K562 (cell line): ENCODE results near the gene POLD2. TPM values are rescaled to one million over a fixed set of nuclear protein-coding genes. Genes with fewer than 3 reads are reported as not detected.

Experiments
- ATAC-seq: fragments of 200-7000 bp; cut with Tn5 transposase; 3 replicates; pipeline ENCODE4 v1.9.1; 2020; ENCODE audit warnings: moderate library complexity
- BruUV-seq: library from RNA; stranded (reverse); fragments of 400-500 nt; replicated peaks from 2 replicates; lab custom pipeline; 2021; lab: Mats Ljungman, UMichigan
- CTCF ChIA-PET: fragments of 300-600 bp; formaldehyde crosslinking; extraction: SDS; loops from one replicate; lab custom pipeline; 2021; ENCODE audit warnings: low intra/inter-chr PET ratio; lab: Yijun Ruan, JAX
- POLR2A ChIA-PET: fragments of 300-600, 350-650 bp; sonication (Branson Sonifier 250); formaldehyde crosslinking; extraction: SDS; loops from one replicate; lab custom pipeline; 2021; ENCODE audit warnings: antibody characterized with exemption, inconsistent platforms; lab: Yijun Ruan, JAX
- DNase-seq, 4 experiments: peaks; one replicate each; pipeline versions ENCODE4 v3.0.0 to v3.0.0-alpha.2; 2011 to 2018; ENCODE audit warnings: low spot score in 3 of 4, mixed read lengths in 3 of 4; ENCODE audit errors: extremely low read depth in 1 of 4
- FAIRE-seq: peaks from 2 replicates; lab custom pipeline; 2011; peaks lifted over from hg19 to GRCh38; lab: Jason Lieb, UNC
- H2AFZ ChIP-seq: 2 replicates; pipeline ENCODE4 v1.6.0; 2011; ENCODE audit warnings: low read depth, low read length, control low read depth, inconsistent platforms
- H3K27ac ChIP-seq: fragments of 200-600 bp; 3 replicates; pipeline ENCODE4 v1.8.0; 2011; ENCODE audit warnings: low read depth, mild to moderate bottlenecking, control low read depth, inconsistent platforms, low read length, moderate library complexity, mixed read lengths; ENCODE audit errors: extremely low read depth
- H3K27me3 ChIP-seq, 2 experiments: fragments of 300-600 bp in 1 of 2; 2 replicates in 1 of 2; 3 replicates in 1 of 2; pipeline versions ENCODE4 v1.6.0 to v1.8.0; 2011; ENCODE audit warnings: inconsistent platforms in 2 of 2, low read length in 2 of 2, mild to moderate bottlenecking in 1 of 2, mixed read lengths in 1 of 2, moderate library complexity in 1 of 2; ENCODE audit not compliant: control insufficient read depth in 2 of 2, insufficient read depth in 2 of 2
- H3K36me3 ChIP-seq: fragments of 300-600 bp; 3 replicates; pipeline ENCODE4 v1.8.0; 2011; ENCODE audit warnings: mild to moderate bottlenecking, low read length, inconsistent platforms; ENCODE audit not compliant: control insufficient read depth, insufficient read depth
- H3K4me1 ChIP-seq, 2 experiments: fragments of 200-600 bp in 1 of 2; replicated peaks in 1 of 2; 2 replicates in 1 of 2; 3 replicates in 1 of 2; pipeline versions ENCODE4 v1.5.1 to v1.8.0; 2011; ENCODE audit warnings: inconsistent platforms in 2 of 2, low read length in 2 of 2, mild to moderate bottlenecking in 1 of 2, mixed read lengths in 1 of 2, moderate library complexity in 1 of 2; ENCODE audit not compliant: control insufficient read depth in 2 of 2, insufficient read depth in 2 of 2
- H3K4me2 ChIP-seq: 2 replicates; pipeline ENCODE4 v1.6.1; 2011; ENCODE audit warnings: low read length, control low read depth, inconsistent platforms, mixed read lengths; ENCODE audit not compliant: insufficient read depth
- H3K4me3 ChIP-seq: fragments of 200-600 bp; sonication (generic), shearing (Covaris generic); 2 replicates; pipeline ENCODE4 v1.5.1; 2016; ENCODE audit warnings: control low read depth, inconsistent platforms
- H3K79me2 ChIP-seq: fragments of 200-600 bp; 3 replicates; pipeline ENCODE4 v1.8.0; 2011; ENCODE audit warnings: low read length, inconsistent platforms; ENCODE audit not compliant: control insufficient read depth, insufficient read depth
- H3K9ac ChIP-seq, 2 experiments: 2 replicates each; pipeline versions ENCODE4 v1.6.0 to v1.6.1; 2011; ENCODE audit warnings: low read depth in 2 of 2, low read length in 2 of 2, control low read depth in 1 of 2, inconsistent platforms in 1 of 2, mild to moderate bottlenecking in 1 of 2, mixed read lengths in 1 of 2; ENCODE audit not compliant: insufficient read depth in 1 of 2
- H3K9me1 ChIP-seq: one replicate; pipeline ENCODE4 v1.6.0; 2011; ENCODE audit warnings: inconsistent platforms, mild to moderate bottlenecking, low read length, moderate library complexity; ENCODE audit not compliant: control insufficient read depth, insufficient read depth
- H3K9me3 ChIP-seq: replicated peaks from 2 replicates; pipeline ENCODE4 v1.5.1; 2011; ENCODE audit warnings: low read depth, low read length, inconsistent platforms; ENCODE audit not compliant: control insufficient read depth, insufficient read depth
- H4K20me1 ChIP-seq: replicated peaks from 2 replicates; pipeline ENCODE4 v1.6.1; 2011; ENCODE audit warnings: low read length, inconsistent platforms, mixed read lengths; ENCODE audit not compliant: control insufficient read depth, insufficient read depth
- ATF1 ChIP-seq, 2 experiments: fragments of 450-650 bp in 1 of 2; IDR thresholded peaks; 2 replicates each; pipeline ENCODE4 v1.6.1; 2016; ENCODE audit warnings: missing compliant biosample characterization in 1 of 2, missing genetic modification characterization in 1 of 2
- FIP1L1 ChIP-seq: fragments of 200-400 bp; formaldehyde crosslinking; IDR thresholded peaks from 2 replicates; pipeline ENCODE4 v1.6.1; 2018; ENCODE audit warnings: mild to moderate bottlenecking, low read depth, low read length; ENCODE audit not compliant: poor library complexity, severe bottlenecking
- HEY1 ChIP-seq: fragments of 250-450 bp; sonication (Bioruptor Pico); IDR thresholded peaks from 2 replicates; pipeline ENCODE4 v1.5.0; 2020; ENCODE audit warnings: mild to moderate bottlenecking, moderate library complexity, borderline replicate concordance
- KDM2B ChIP-seq: fragments of 250-450 bp; sonication (Bioruptor Pico); IDR thresholded peaks from 2 replicates; pipeline ENCODE4 v1.8.0; 2021; ENCODE audit warnings: mild to moderate bottlenecking, moderate library complexity
- KHSRP ChIP-seq: fragments of 450-650 bp; IDR thresholded peaks from 2 replicates; pipeline ENCODE4 v1.6.1; 2017
- MCM2 ChIP-seq: fragments of 450-650 bp; IDR thresholded peaks from 2 replicates; pipeline ENCODE4 v1.6.1; 2017; ENCODE audit warnings: low read depth, mild to moderate bottlenecking
- NFIC ChIP-seq: fragments of 450-650 bp; IDR thresholded peaks from 2 replicates; pipeline ENCODE4 v1.6.1; 2017; ENCODE audit warnings: mild to moderate bottlenecking, inconsistent platforms
- NR2C1 ChIP-seq, 2 experiments: fragments of 450-650 bp; IDR thresholded peaks; 2 replicates each; pipeline ENCODE4 v1.6.1; 2017; ENCODE audit warnings: mild to moderate bottlenecking in 2 of 2, antibody characterized with exemption in 1 of 2, inconsistent platforms in 1 of 2, missing compliant biosample characterization in 1 of 2, missing genetic modification characterization in 1 of 2
- SPI1 ChIP-seq: IDR thresholded peaks from 2 replicates; pipeline ENCODE4 v1.6.1; 2011; ENCODE audit warnings: low read depth, low read length, control low read depth, borderline replicate concordance
- ZNF146 ChIP-seq: IDR thresholded peaks from one replicate; pipeline ENCODE4 v1.6.1; 2018; ENCODE audit warnings: missing compliant biosample characterization; ENCODE audit not compliant: unreplicated experiment
- WGBS: fragments of 100-300 bp; shearing (Covaris generic); methylation state at CpG from one replicate; pipeline ENCODE4 v1.1.6; 2016; ENCODE audit warnings: low coverage, mixed read lengths; ENCODE audit not compliant: insufficient coverage; ENCODE audit errors: missing lambda C conversion rate; 5-methylcytosine and 5-hydroxymethylcytosine counted together
- in situ Hi-C: fragments of 300-500 bp; cut with MboI; formaldehyde crosslinking; loops from 4 replicates; pipeline ENCODE4 v1.15.0; 2018; ENCODE audit warnings: inconsistent platforms, mixed read lengths
- intact Hi-C: fragments of 100-400 bp; cut with micrococcal nuclease; formaldehyde crosslinking; loops from 2 replicates; pipeline ENCODE4 v1.14.2; 2022
- polyA plus RNA-seq, 8 experiments: library from polyadenylated mRNA; depleted of rRNA in 4 of 8; stranded (reverse) in 5 of 8; unstranded in 3 of 8; fragments of >200 nt; fragmentation: Nextera tagmentation in 2 of 8; fragmentation: Illumina TruSeq in 1 of 8; extraction: Ambion mirVana in 2 of 8; extraction: Trizol in 1 of 8; gene quantifications; 2 replicates each; pipeline versions ENCODE4 v1.2.1 to v1.2.3, GENCODE V29; 2011 to 2014; ENCODE audit warnings: inconsistent platforms in 1 of 8, missing spikeins in 1 of 8
- total RNA-seq, 7 experiments: library from RNA; depleted of rRNA in 6 of 7; stranded (reverse); fragments of >200 nt in 6 of 7; fragmentation: Illumina TruSeq in 2 of 7; extraction: Trizol in 2 of 7; gene quantifications; 2 replicates each; pipeline versions ENCODE4 v1.2.1 to v1.2.3, GENCODE V29; 2011 to 2021; ENCODE audit warnings: low replicate concordance in 1 of 7
- TF ChIP-seq, protein P1 (sequence below), 3 experiments: IDR thresholded peaks in 2 of 3; conservative IDR thresholded peaks in 1 of 3; 2 replicates each; pipeline ENCODE4 v1.5.1; 2011 to 2012; ENCODE audit warnings: low read length in 3 of 3, mild to moderate bottlenecking in 3 of 3, control low read depth in 2 of 3, improper control_type of control experiment in 1 of 3, inconsistent platforms in 1 of 3, low read depth in 1 of 3, mixed read lengths in 1 of 3, moderate library complexity in 1 of 3; ENCODE audit not compliant: insufficient read depth in 2 of 3

Gene POLD2
- total and polyA plus RNA-seq, 9 of the 15 experiments (the other 6 are each of a cell fraction or from before 2014, with no cell fraction given): 29.7 to 259 (median 225) TPM

DNA sequence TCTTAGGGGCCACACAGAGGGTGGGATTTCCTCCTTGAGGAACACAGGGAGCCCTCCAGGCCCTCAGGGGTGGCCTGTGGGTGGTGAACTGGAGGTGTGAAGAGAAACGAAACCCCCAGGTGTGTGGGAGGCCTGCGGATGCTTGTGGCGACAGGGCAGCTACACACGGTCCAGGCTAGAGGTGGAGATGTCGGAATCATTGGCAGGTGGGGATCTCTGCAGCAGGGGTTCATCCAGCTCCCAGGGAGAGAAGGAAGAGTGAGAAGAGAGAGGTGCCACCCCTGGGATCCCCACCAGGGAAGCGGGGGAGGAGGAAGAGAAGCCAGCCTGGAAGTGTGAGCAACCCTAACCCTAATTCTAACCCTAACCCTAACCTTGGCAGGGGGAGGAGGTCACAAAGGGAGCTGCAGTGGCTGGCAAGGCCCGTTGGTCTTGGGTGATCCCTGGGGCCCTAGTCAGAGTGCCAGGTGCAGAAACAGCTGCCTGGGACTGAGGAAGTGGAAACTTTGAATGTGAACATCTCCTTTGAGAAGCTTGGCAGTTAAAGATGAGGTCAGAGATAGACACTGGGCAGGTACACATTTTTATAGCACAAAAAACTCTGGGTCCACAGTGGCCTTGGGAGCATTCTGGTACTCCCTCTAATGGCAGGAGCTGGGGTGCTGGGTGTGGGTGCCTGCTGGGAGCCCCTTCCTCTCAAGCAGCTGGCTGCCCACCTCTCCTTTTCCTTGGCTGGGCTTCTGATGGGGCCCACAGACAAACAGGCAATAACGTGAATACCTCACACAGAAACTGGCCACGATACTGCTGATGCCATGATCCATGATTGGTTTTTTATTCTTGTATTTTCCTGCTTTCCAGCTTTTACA is 26.1 kb downstream of the POLD2 start:
- WGBS: 56% methylated on average over 8 of the region's 9 CpGs
- TF ChIP-seq SPI1 (peak; percentile 29; the same call in 1 of the 2 replicates), KDM2B (no peak)
- DNase-seq: no peak
- in situ Hi-C loops: no loop called here
- intact Hi-C loops: no loop called here
- peaks cover 0 to 5% of the 10 kb centered on the region in 2 experiments; a peak in 1 of 5 replicates for H3K27me3 ChIP-seq
- H3K4me2 ChIP-seq: no peak overlapping the region
- ATAC-seq: no peak
- H3K4me1 ChIP-seq: peaks cover 0 to 11% of the 10 kb centered on the region in 2 experiments; a peak in 4 of 5 replicates
- no peaks in the 10 kb centered on the region for H3K36me3 ChIP-seq
- H4K20me1 ChIP-seq: no peaks in the 10 kb centered on the region
- FAIRE-seq: no peak
- H3K9ac ChIP-seq: peak overlapping the region in 1 of 2 experiments; percentile 55; a peak in 1 of 4 replicates
- H3K9me3 ChIP-seq: no peaks in the 10 kb centered on the region
- no peaks in the 10 kb centered on the region for H3K9me1 ChIP-seq
- H3K27ac ChIP-seq: no peak overlapping the region
- H3K4me3 ChIP-seq: no peak overlapping the region
- H3K79me2 ChIP-seq: no peaks in the 10 kb centered on the region
- H2AFZ ChIP-seq: no peak overlapping the region
- BruUV-seq: no TSS peak
- ChIA-PET CTCF (no interaction called here), POLR2A (interaction anchor here (0.7 to 3.2 kb wide), 2 partner anchors 17 to 25 kb away, joined by 5 to 13 read pairs; no protein-coding TSS in a partner anchor)

DNA sequence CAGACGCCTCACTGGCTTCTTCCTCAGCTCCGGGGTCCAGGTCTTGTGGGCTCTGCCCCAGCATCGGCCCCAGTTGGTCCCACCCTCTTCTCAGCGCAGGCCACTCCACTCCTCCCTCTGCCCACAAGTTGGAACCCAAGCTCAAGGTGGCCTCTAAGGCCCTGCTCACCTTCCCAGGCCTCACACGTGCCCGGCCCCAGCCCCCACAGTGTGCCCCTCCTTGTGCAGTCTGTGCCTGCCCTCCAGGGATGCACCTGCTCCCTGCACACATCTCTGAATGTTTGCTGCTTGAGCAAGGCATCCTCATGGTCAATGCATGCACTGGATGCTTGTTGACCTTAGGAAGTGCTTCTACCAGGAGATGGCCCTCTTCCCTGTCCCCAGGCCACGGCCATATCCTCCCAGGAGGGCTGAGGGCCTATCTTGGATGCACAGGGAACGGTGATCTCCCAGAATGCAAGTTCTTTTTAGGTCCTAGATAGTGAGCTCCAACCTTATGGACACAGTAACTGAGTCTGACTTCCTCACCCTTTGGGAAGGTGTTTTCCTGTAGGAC is 26.9 kb downstream of the POLD2 start:
- intact Hi-C loops (no loop called here), in situ Hi-C loops (no loop called here)
- FAIRE-seq (no peak), DNase-seq (no peak), ATAC-seq (peak; percentile 50)
- Histone ChIP-seq H4K20me1 (no peaks in the 10 kb centered on the region), H3K27ac (no peak overlapping the region), H3K9ac (peak overlapping the region in 1 of 2 experiments; percentile 50; a peak in 1 of 4 replicates), H3K9me1 (no peaks in the 10 kb centered on the region), H3K27me3 (peaks cover 0 to 5% of the 10 kb centered on the region in 2 experiments; a peak in 1 of 5 replicates), H3K9me3 (no peaks in the 10 kb centered on the region), H3K36me3 (no peaks in the 10 kb centered on the region), H3K4me1 (peaks cover 0 to 11% of the 10 kb centered on the region in 2 experiments; a peak in 3 of 5 replicates), H3K4me3 (no peak overlapping the region), H3K4me2 (no peak overlapping the region), H2AFZ (no peak overlapping the region), H3K79me2 (no peaks in the 10 kb centered on the region)
- ChIA-PET CTCF (no interaction called here), POLR2A (interaction anchor here (0.6 to 3.2 kb wide), 2 partner anchors 18 to 138 kb away, joined by 3 to 13 read pairs; no protein-coding TSS in a partner anchor)
- 15% methylated on average over 7 of the region's 8 CpGs for WGBS
- no TSS peak for BruUV-seq
- TF ChIP-seq HEY1 (CRISPR knock-in tag) (no peak), MCM2 (no peak), NFIC (no peak), ATF1 (CRISPR knock-in tag; IDR thresholded peaks at IDR 0.05) (no peak), ATF1 (tag; IDR thresholded peaks at IDR 0.05) (no peak), ZNF146 (CRISPR knock-in tag) (no peak), NR2C1 (IDR thresholded peaks at IDR 0.05) (0 out of 2 replicates have a peak, but pooled peaks have one; percentile 14), NR2C1 (tag; IDR thresholded peaks at IDR 0.05) (no peak), KHSRP (no peak), FIP1L1 (no peak)
- TF ChIP-seq, protein P1, sequence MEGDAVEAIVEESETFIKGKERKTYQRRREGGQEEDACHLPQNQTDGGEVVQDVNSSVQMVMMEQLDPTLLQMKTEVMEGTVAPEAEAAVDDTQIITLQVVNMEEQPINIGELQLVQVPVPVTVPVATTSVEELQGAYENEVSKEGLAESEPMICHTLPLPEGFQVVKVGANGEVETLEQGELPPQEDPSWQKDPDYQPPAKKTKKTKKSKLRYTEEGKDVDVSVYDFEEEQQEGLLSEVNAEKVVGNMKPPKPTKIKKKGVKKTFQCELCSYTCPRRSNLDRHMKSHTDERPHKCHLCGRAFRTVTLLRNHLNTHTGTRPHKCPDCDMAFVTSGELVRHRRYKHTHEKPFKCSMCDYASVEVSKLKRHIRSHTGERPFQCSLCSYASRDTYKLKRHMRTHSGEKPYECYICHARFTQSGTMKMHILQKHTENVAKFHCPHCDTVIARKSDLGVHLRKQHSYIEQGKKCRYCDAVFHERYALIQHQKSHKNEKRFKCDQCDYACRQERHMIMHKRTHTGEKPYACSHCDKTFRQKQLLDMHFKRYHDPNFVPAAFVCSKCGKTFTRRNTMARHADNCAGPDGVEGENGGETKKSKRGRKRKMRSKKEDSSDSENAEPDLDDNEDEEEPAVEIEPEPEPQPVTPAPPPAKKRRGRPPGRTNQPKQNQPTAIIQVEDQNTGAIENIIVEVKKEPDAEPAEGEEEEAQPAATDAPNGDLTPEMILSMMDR (IDR thresholded peaks at IDR 0.05 in 2 of 3, conservative IDR thresholded peaks at IDR 0.05 in 1 of 3; ENCODE audit: insufficient read depth in 2 of 3, low read depth in 1 of 3, low read length in 3 of 3): 0 out of 6 replicates have a peak, but pooled peaks of 1 of the 3 experiments have one; percentile 10
